Mesenchymal stem cell (in vitro differentiated cells and primary cell): ENCODE results near the gene S1PR4.
A peak's percentile ranks its signal among the peaks of the same experiment; 100 is the strongest.

ENCODE experiments used
- DNase-seq: peaks from one replicate; pipeline ENCODE4 v3.0.0-alpha.2; 2013
- H2AFZ ChIP-seq: one replicate; pipeline ENCODE4 v1.6.1; 2013; ENCODE audit warnings: low read depth, mild to moderate bottlenecking, control low read depth, inconsistent platforms, low read length, moderate library complexity
- H2AK5ac ChIP-seq: 2 replicates; pipeline ENCODE4 v1.6.1; 2013; ENCODE audit warnings: low read length, moderate library complexity, mild to moderate bottlenecking, inconsistent platforms; ENCODE audit not compliant: severe bottlenecking
- H2BK120ac ChIP-seq: one replicate; pipeline ENCODE4 v1.6.1; 2013; ENCODE audit warnings: low read depth, mild to moderate bottlenecking, inconsistent platforms, low read length, moderate library complexity
- H2BK12ac ChIP-seq, 2 experiments: one replicate each; pipeline ENCODE4 v1.6.1; 2013; ENCODE audit warnings: inconsistent platforms in 2 of 2, low read length in 2 of 2, mild to moderate bottlenecking in 2 of 2, moderate library complexity in 2 of 2, control low read depth in 1 of 2
- H2BK15ac ChIP-seq: one replicate; pipeline ENCODE4 v1.6.1; 2013; ENCODE audit warnings: mild to moderate bottlenecking, low read depth, inconsistent platforms; ENCODE audit not compliant: poor library complexity, severe bottlenecking
- H2BK5ac ChIP-seq: 2 replicates; pipeline ENCODE4 v1.6.1; 2013; ENCODE audit warnings: low read depth, mild to moderate bottlenecking, low read length, control low read depth, inconsistent platforms; ENCODE audit not compliant: poor library complexity, severe bottlenecking
- H3K14ac ChIP-seq, 2 experiments: one replicate each; pipeline ENCODE4 v1.6.1; 2013; ENCODE audit warnings: inconsistent platforms in 2 of 2, low read length in 2 of 2, control low read depth in 1 of 2, mild to moderate bottlenecking in 1 of 2, moderate library complexity in 1 of 2
- H3K18ac ChIP-seq, 2 experiments: one replicate each; pipeline ENCODE4 v1.6.1; 2013; ENCODE audit warnings: inconsistent platforms in 2 of 2, low read length in 2 of 2, control low read depth in 1 of 2, low read depth in 1 of 2, mild to moderate bottlenecking in 1 of 2
- H3K23ac ChIP-seq, 2 experiments: one replicate each; pipeline ENCODE4 v1.6.1; 2013; ENCODE audit warnings: inconsistent platforms in 2 of 2, low read length in 2 of 2, mild to moderate bottlenecking in 2 of 2, moderate library complexity in 2 of 2, control low read depth in 1 of 2
- H3K27ac ChIP-seq: 2 replicates; pipeline ENCODE4 v1.5.1; 2013; ENCODE audit warnings: mild to moderate bottlenecking, moderate library complexity, low read length, control low read depth, inconsistent platforms; ENCODE audit not compliant: poor library complexity, severe bottlenecking
- H3K27me3 ChIP-seq, 2 experiments: 2 replicates each; pipeline versions ENCODE4 v1.6.1 to v1.7.0; 2013; ENCODE audit warnings: low read length in 2 of 2, mild to moderate bottlenecking in 2 of 2, moderate library complexity in 2 of 2, control low read depth in 1 of 2, inconsistent platforms in 1 of 2; ENCODE audit not compliant: control insufficient read depth in 1 of 2, insufficient read depth in 1 of 2
- H3K36me3 ChIP-seq, 2 experiments: 2 replicates each; pipeline versions ENCODE4 v1.6.1 to v1.7.0; 2013; ENCODE audit warnings: low read length in 2 of 2, control low read depth in 1 of 2, inconsistent platforms in 1 of 2, low read depth in 1 of 2, mild to moderate bottlenecking in 1 of 2; ENCODE audit not compliant: insufficient read depth in 2 of 2, control insufficient read depth in 1 of 2
- H3K4ac ChIP-seq, 2 experiments: one replicate each; pipeline ENCODE4 v1.6.1; 2013; ENCODE audit warnings: inconsistent platforms in 2 of 2, low read length in 2 of 2, mild to moderate bottlenecking in 2 of 2, moderate library complexity in 2 of 2, control low read depth in 1 of 2, low read depth in 1 of 2
- H3K4me1 ChIP-seq: 2 replicates; pipeline ENCODE4 v1.6.1; 2013; ENCODE audit warnings: low read depth, low read length, control low read depth; ENCODE audit not compliant: control insufficient read depth, insufficient read depth
- H3K4me2 ChIP-seq: 2 replicates; pipeline ENCODE4 v1.6.1; 2013; ENCODE audit warnings: low read length, mild to moderate bottlenecking, inconsistent platforms; ENCODE audit not compliant: poor library complexity, severe bottlenecking
- H3K4me3 ChIP-seq, 2 experiments: 2 replicates each; pipeline versions ENCODE4 v1.5.1 to v1.7.0; 2013; ENCODE audit warnings: low read length in 2 of 2, mild to moderate bottlenecking in 2 of 2, control low read depth in 1 of 2, low read depth in 1 of 2; ENCODE audit not compliant: insufficient read depth in 1 of 2
- H3K79me1 ChIP-seq: replicated peaks from 2 replicates; pipeline ENCODE4 v1.6.1; 2013; ENCODE audit warnings: mild to moderate bottlenecking, control low read depth, low read length, inconsistent platforms; ENCODE audit not compliant: poor library complexity, severe bottlenecking
- H3K9ac ChIP-seq: 2 replicates; pipeline ENCODE4 v1.7.0; 2013; ENCODE audit warnings: mild to moderate bottlenecking, low read length, moderate library complexity
- H3K9me3 ChIP-seq: 2 replicates; pipeline ENCODE4 v1.7.0; 2013; ENCODE audit warnings: mild to moderate bottlenecking, low read length; ENCODE audit not compliant: control insufficient read depth
- H4K8ac ChIP-seq: one replicate; pipeline ENCODE4 v1.6.1; 2013; ENCODE audit warnings: inconsistent platforms, mild to moderate bottlenecking, low read length, moderate library complexity
- H4K91ac ChIP-seq: one replicate; pipeline ENCODE4 v1.6.1; 2013; ENCODE audit warnings: mild to moderate bottlenecking, low read length, inconsistent platforms
- WGBS: methylation state at CpG from one replicate; pipeline ENCODE4 v1.1.7; 2013; ENCODE audit warnings: mixed read lengths; 5-methylcytosine and 5-hydroxymethylcytosine counted together

The S1PR4 gene

GRCh38 chr19:3196933-3197205 is 18.3 kb downstream of the S1PR4 start:
- no peak overlapping the region for H2BK5ac ChIP-seq

GRCh38 chr19:3198901-3199700 is 20.5 kb downstream of the S1PR4 start:
- DNase-seq, result no peak
- H3K23ac ChIP-seq, result no peak overlapping the region
- no peak overlapping the region for H4K91ac ChIP-seq
- H3K9ac ChIP-seq, result no peak overlapping the region
- no peak overlapping the region for H2BK5ac ChIP-seq
- H2AFZ ChIP-seq, result no peak overlapping the region
- peaks cover 33 to 67% of the 10 kb centered on the region in 2 experiments for H3K36me3 ChIP-seq
- no peak overlapping the region for H2AK5ac ChIP-seq
- no peaks in the 10 kb centered on the region for H3K9me3 ChIP-seq
- H3K4me3 ChIP-seq, result no peak overlapping the region
- H3K79me1 ChIP-seq, result peaks cover 32% of the 10 kb centered on the region
- H3K27ac ChIP-seq, result no peak overlapping the region
- H3K27me3 ChIP-seq, result no peaks in the 10 kb centered on the region
- H3K14ac ChIP-seq, result no peak overlapping the region
- H3K4me2 ChIP-seq, result no peak overlapping the region
- no peaks in the 10 kb centered on the region for H3K4me1 ChIP-seq
- 96% methylated on average over 37 of the region's 43 CpGs for WGBS
- no peak overlapping the region for H3K18ac ChIP-seq
- H4K8ac ChIP-seq, result no peak overlapping the region
- H2BK15ac ChIP-seq, result peak overlapping the region; percentile 6
- no peak overlapping the region for H2BK12ac ChIP-seq
- no peak overlapping the region for H3K4ac ChIP-seq
- H2BK120ac ChIP-seq, result no peak overlapping the region

More at GRCh38 chr19:3196933-3197205, 18.3 kb downstream of the S1PR4 start:
- H2BK120ac ChIP-seq, result no peak overlapping the region
- H3K4me2 ChIP-seq, result no peak overlapping the region
- no peaks in the 10 kb centered on the region for H3K9me3 ChIP-seq
- no peak overlapping the region for H4K91ac ChIP-seq
- H3K27me3 ChIP-seq, result no peaks in the 10 kb centered on the region
- no peak overlapping the region for H3K4me3 ChIP-seq
- no peak for DNase-seq
- peaks cover 42% of the 10 kb centered on the region for H3K79me1 ChIP-seq
- H3K14ac ChIP-seq, result no peak overlapping the region
- no peak overlapping the region for H3K4ac ChIP-seq
- no peak overlapping the region for H2BK12ac ChIP-seq
- no peak overlapping the region for H4K8ac ChIP-seq
- no peak overlapping the region for H2AFZ ChIP-seq
- no peak overlapping the region for H3K18ac ChIP-seq
- no peak overlapping the region for H3K23ac ChIP-seq
- H3K9ac ChIP-seq, result no peak overlapping the region
- H3K4me1 ChIP-seq, result no peaks in the 10 kb centered on the region
- peaks cover 27 to 68% of the 10 kb centered on the region in 2 experiments for H3K36me3 ChIP-seq
- 98% methylated on average over 14 of the region's 14 CpGs for WGBS
- no peak overlapping the region for H2AK5ac ChIP-seq
- no peak overlapping the region for H3K27ac ChIP-seq
- no peak overlapping the region for H2BK15ac ChIP-seq

GRCh38 chr19:3201072-3201700 is 22.6 kb downstream of the S1PR4 start:
- H3K4me3 ChIP-seq, result no peak overlapping the region
- no peaks in the 10 kb centered on the region for H3K4me1 ChIP-seq
- no peak overlapping the region for H3K4me2 ChIP-seq
- no peak overlapping the region for H3K27ac ChIP-seq
- no peak overlapping the region for H3K9ac ChIP-seq
- no peak overlapping the region for H2AFZ ChIP-seq
- H3K4ac ChIP-seq, result no peak overlapping the region
- H3K23ac ChIP-seq, result no peak overlapping the region
- H2BK15ac ChIP-seq, result no peak overlapping the region
- no peak overlapping the region for H4K8ac ChIP-seq
- peaks cover 24% of the 10 kb centered on the region for H3K79me1 ChIP-seq
- H3K14ac ChIP-seq, result no peak overlapping the region
- H3K9me3 ChIP-seq, result no peaks in the 10 kb centered on the region
- no peak overlapping the region for H2AK5ac ChIP-seq
- no peak overlapping the region for H3K18ac ChIP-seq
- no peaks in the 10 kb centered on the region for H3K27me3 ChIP-seq
- H2BK12ac ChIP-seq, result no peak overlapping the region
- 96% methylated on average over 34 of the region's 39 CpGs for WGBS
- no peak overlapping the region for H4K91ac ChIP-seq
- no peak for DNase-seq
- peaks cover 33 to 77% of the 10 kb centered on the region in 2 experiments for H3K36me3 ChIP-seq
- H2BK120ac ChIP-seq, result no peak overlapping the region
- H2BK5ac ChIP-seq, result no peak overlapping the region

- no peak for DNase-seq
- no peak overlapping the region for H4K91ac ChIP-seq
- H3K36me3 ChIP-seq, result peaks cover 36 to 75% of the 10 kb centered on the region in 2 experiments
- no peaks in the 10 kb centered on the region for H3K27me3 ChIP-seq
- no peak overlapping the region for H3K4me2 ChIP-seq
- H3K14ac ChIP-seq, result no peak overlapping the region
- H2BK5ac ChIP-seq, result no peak overlapping the region
- H3K9me3 ChIP-seq, result no peaks in the 10 kb centered on the region
- no peaks in the 10 kb centered on the region for H3K4me1 ChIP-seq
- no peak overlapping the region for H3K18ac ChIP-seq
- no peak overlapping the region for H3K4me3 ChIP-seq
- peaks cover 17% of the 10 kb centered on the region for H3K79me1 ChIP-seq
- 95% methylated on average over 13 of the region's 14 CpGs for whole genome bisulfite sequencing
- H2BK120ac ChIP-seq, result no peak overlapping the region
- no peak overlapping the region for H3K4ac ChIP-seq
- H3K27ac ChIP-seq, result no peak overlapping the region
- no peak overlapping the region for H2BK12ac ChIP-seq
- no peak overlapping the region for H3K23ac ChIP-seq
- no peak overlapping the region for H2BK15ac ChIP-seq
- no peak overlapping the region for H2AK5ac ChIP-seq
- no peak overlapping the region for H4K8ac ChIP-seq
- no peak overlapping the region for H3K9ac ChIP-seq
- H2AFZ ChIP-seq, result no peak overlapping the region
These were observed 23.3 kb downstream of the S1PR4 start for GRCh38 chr19:3201911-3202310.
